PC-3 (cell line): ENCODE measurements around the gene GREB1L.

Source experiments
- EZH2 ChIP-seq: fragments of 300-600 bp; sonication (generic); IDR thresholded peaks from one replicate; pipeline ENCODE4 v1.6.1; 2017; ENCODE audit warnings: antibody characterized with exemption, mild to moderate bottlenecking, low read length; ENCODE audit not compliant: unreplicated experiment
- EZH2phosphoT487 ChIP-seq: fragments of 300-600 bp; sonication (generic); IDR thresholded peaks from 2 replicates; pipeline ENCODE4 v1.6.1; 2018; ENCODE audit warnings: mild to moderate bottlenecking, antibody characterized with exemption, low read length, borderline replicate concordance
- TF ChIP-seq, protein P1 (sequence below): fragments of 300-600 bp; sonication (generic); conservative IDR thresholded peaks from 2 replicates; pipeline ENCODE4 v1.5.1; 2017; ENCODE audit warnings: antibody characterized with exemption, low read depth, mild to moderate bottlenecking, low read length

DNA sequence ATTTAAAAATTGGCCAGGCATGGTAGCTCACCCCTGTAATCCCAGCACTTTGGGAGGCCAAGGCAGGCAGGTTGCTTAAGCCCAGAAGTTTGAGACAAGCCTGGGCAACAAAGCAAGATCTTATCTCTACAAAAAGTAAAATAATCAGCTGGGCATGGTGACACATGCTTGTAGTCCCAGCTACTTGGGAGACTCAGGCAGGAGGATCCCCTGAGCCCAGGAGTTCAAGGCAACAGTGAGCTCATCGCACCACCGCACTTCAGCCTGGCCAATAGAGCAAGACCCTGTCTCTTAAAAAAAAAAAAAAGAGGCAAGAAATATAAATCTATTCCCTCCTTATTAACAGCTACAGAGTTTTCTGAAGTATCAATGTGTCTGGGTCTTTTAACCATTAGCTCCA, 306.6 kb downstream of the GREB1L start:
- TF ChIP-seq, protein P1, sequence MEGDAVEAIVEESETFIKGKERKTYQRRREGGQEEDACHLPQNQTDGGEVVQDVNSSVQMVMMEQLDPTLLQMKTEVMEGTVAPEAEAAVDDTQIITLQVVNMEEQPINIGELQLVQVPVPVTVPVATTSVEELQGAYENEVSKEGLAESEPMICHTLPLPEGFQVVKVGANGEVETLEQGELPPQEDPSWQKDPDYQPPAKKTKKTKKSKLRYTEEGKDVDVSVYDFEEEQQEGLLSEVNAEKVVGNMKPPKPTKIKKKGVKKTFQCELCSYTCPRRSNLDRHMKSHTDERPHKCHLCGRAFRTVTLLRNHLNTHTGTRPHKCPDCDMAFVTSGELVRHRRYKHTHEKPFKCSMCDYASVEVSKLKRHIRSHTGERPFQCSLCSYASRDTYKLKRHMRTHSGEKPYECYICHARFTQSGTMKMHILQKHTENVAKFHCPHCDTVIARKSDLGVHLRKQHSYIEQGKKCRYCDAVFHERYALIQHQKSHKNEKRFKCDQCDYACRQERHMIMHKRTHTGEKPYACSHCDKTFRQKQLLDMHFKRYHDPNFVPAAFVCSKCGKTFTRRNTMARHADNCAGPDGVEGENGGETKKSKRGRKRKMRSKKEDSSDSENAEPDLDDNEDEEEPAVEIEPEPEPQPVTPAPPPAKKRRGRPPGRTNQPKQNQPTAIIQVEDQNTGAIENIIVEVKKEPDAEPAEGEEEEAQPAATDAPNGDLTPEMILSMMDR = no peak
- no peak for TF ChIP-seq EZH2
- no peak for TF ChIP-seq EZH2phosphoT487
